Sigmoid colon (tissue), 4 donors: ENCODE data around the gene KDM6A.

Experiments
- CTCF ChIP-seq, 4 experiments: fragments of 450-650 bp in 3 of 4; fragments of 200-600 bp in 1 of 4; IDR thresholded peaks; one replicate each; pipeline ENCODE4 v1.5.1; 2016 to 2019; ENCODE audit warnings: antibody characterized with exemption in 4 of 4, mild to moderate bottlenecking in 3 of 4, moderate library complexity in 2 of 4
- EP300 ChIP-seq, 4 donors: sonication (generic); formaldehyde crosslinking; IDR thresholded peaks; one replicate each; pipeline ENCODE4 v1.6.1; 2017; ENCODE audit warnings: antibody characterized with exemption in 4 of 4

- TF ChIP-seq EP300 (IDR thresholded peaks at IDR 0.05) (no peak), CTCF (IDR thresholded peaks at IDR 0.05) (no peak)
Measured at GRCh38 chrX:45154462-45154861, 281.5 kb downstream of the KDM6A start.
